Heart left ventricle (tissue), 16 donors: ENCODE measurements around the gene ASTN2. TPM values are rescaled to one million over a fixed set of nuclear protein-coding genes. Genes with fewer than 3 reads are reported as not detected.

Source experiments
- ATAC-seq, 4 donors: fragments of 200-7000 bp; cut with Tn5 transposase; one replicate each; pipeline ENCODE4 v1.9.1; 2020 to 2022; ENCODE audit warnings: moderate library complexity in 4 of 4, mild to moderate bottlenecking in 3 of 4, moderate number of reproducible peaks in 1 of 4
- DNase-seq, 5 donors: peaks; one replicate each; pipeline ENCODE4 v3.0.0-alpha.2; 2020
- H3K27ac ChIP-seq, 12 donors: fragments of 200-600 bp; sonication (generic) in 4 of 12; one replicate each; pipeline versions ENCODE4 v1.5.0 to v1.8.0; 2016 to 2022; ENCODE audit warnings: mild to moderate bottlenecking in 2 of 12
- H3K27me3 ChIP-seq, 9 donors: fragments of 200-600 bp; sonication (generic) in 2 of 9; one replicate each; pipeline versions ENCODE4 v1.5.1 to v1.8.0; 2016 to 2022; ENCODE audit warnings: mild to moderate bottlenecking in 3 of 9
- H3K36me3 ChIP-seq, 9 donors: fragments of 200-600 bp; sonication (generic) in 2 of 9; one replicate each; pipeline versions ENCODE4 v1.5.0 to v1.8.0; 2018 to 2022; ENCODE audit warnings: mild to moderate bottlenecking in 2 of 9
- H3K4me1 ChIP-seq, 12 donors: fragments of 200-600 bp; sonication (generic) in 4 of 12; one replicate each; pipeline versions ENCODE4 v1.5.0 to v1.8.0; 2016 to 2022; ENCODE audit warnings: mild to moderate bottlenecking in 3 of 12
- H3K4me3 ChIP-seq, 12 donors: fragments of 200-600 bp; sonication (generic) in 4 of 12; one replicate each; pipeline versions ENCODE4 v1.5.0 to v1.8.0; 2017 to 2022; ENCODE audit warnings: mild to moderate bottlenecking in 9 of 12, moderate library complexity in 4 of 12
- H3K9me3 ChIP-seq, 12 donors: fragments of 200-600 bp; sonication (generic) in 4 of 12; one replicate each; pipeline versions ENCODE4 v1.5.0 to v1.8.0; 2016 to 2022; ENCODE audit warnings: mild to moderate bottlenecking in 1 of 12
- CTCF ChIP-seq, 12 donors: fragments of 200-600 bp; sonication (generic) in 4 of 12; IDR thresholded peaks; one replicate each; pipeline versions ENCODE4 v1.5.0 to v1.8.0; 2018 to 2022; ENCODE audit warnings: antibody characterized with exemption in 12 of 12, mild to moderate bottlenecking in 5 of 12
- POLR2A ChIP-seq, 2 donors: fragments of 450-650 bp; IDR thresholded peaks; one replicate each; pipeline ENCODE4 v1.6.1; 2017; ENCODE audit warnings: antibody characterized with exemption in 2 of 2, mild to moderate bottlenecking in 2 of 2, moderate library complexity in 2 of 2
- WGBS, 4 donors: extraction: QIAGEN DNeasy Blood & Tissue Kit in 2 of 4; methylation state at CpG; one replicate each; pipeline versions ENCODE4 v1.1.5 to v1.1.7; 2013 to 2018; 5-methylcytosine and 5-hydroxymethylcytosine counted together
- intact Hi-C, 10 donors: fragments of 100-400 bp; cut with DNase I; formaldehyde crosslinking; loops; one replicate each; pipeline versions ENCODE4 v1.11.1 to v1.14.2; 2022
- polyA plus RNA-seq, 2 donors: library from polyadenylated mRNA; stranded (reverse); fragments of 200-250 nt; gene quantifications; one replicate each; pipeline ENCODE4 v1.2.3, GENCODE V29; 2013
- total RNA-seq, 9 donors: library from RNA; depleted of rRNA in 2 of 9; stranded (reverse); fragments of >200 nt in 2 of 9; fragmentation: NEBNext Ultra II Directional in 3 of 9; extraction: Animal tissue kit (Norgen Biotek cat#: 25700) in 3 of 9; gene quantifications; one replicate each; pipeline versions ENCODE4 v1.1.0 to v1.2.4, GENCODE V29; 2016 to 2023
- donor health status: ischemic (EF 13 %, LVEDD 7.1; RV severe dilation, severe dysfunction).
- donor health status: healthy with polysubstance abuse.
- donor health status: DM: no; HTN: yes; CAD: no.
- donor health status: DM: no; HTN: no; CAD: no.
- donor health status: ischemic (EF 25% LVEDD 6.9; RV normal size, moderate dysfunction).
- donor health status: ischemic (EF 25% LVEDD 5.7; RV mildly dilated, moderate dysfunction).
- donor health status: healthy.
- donor health status: DM: yes; HTN: yes; CAD: no.
- donor health status: ischemic (EF 35%, LVEDD 5.7; RV mildly dilated, moderate dysfunction).
- donor health status: nonischemic (EF 11% LVEDD 7.7; RV severe dilation, severe dysfunction).
- donor health status: DM: yes; HTN: yes; CAD: no.
- donor health status: PGD.
- donor health status: ischemic (EF 29% LVEDD 5.4; RV normal size, mild dysfunction).
- donor health status: nonischemic (EF 23%, LVEDD 6.1; RV moderate dilation, normal function).

ASTN2 gene
- total and polyA plus RNA-seq, 11 donors: 2.5 to 6.0 (median 3.5) TPM

- intact Hi-C loops: no loop called here
- TF ChIP-seq CTCF (IDR thresholded peaks at IDR 0.05) (no peak), POLR2A (IDR thresholded peaks at IDR 0.05) (no peak)
- ATAC-seq (no peak), DNase-seq (no peak)
- H3K27ac ChIP-seq: no peak overlapping the region
- no peaks in the 10 kb centered on the region for H3K27me3 ChIP-seq
- no peaks in the 10 kb centered on the region for H3K4me1 ChIP-seq
- H3K36me3 ChIP-seq: peaks cover 0 to 10% (median 0%) of the 10 kb centered on the region in 9 donors
- H3K9me3 ChIP-seq: no peaks in the 10 kb centered on the region
- H3K4me3 ChIP-seq: no peak overlapping the region
Observed at GRCh38 chr9:116442528-116442927, 972.3 kb downstream of the ASTN2 start.

GRCh38 chr9:116437411-116438370 lies 977.2 kb downstream of the ASTN2 start:
- ATAC-seq: no peak
- TF ChIP-seq POLR2A (IDR thresholded peaks at IDR 0.05): no peak
- no peak for TF ChIP-seq CTCF (IDR thresholded peaks at IDR 0.05)
- WGBS, 4 donors: 76 to 82% (median 79%) methylated on average over 10 to 11 of the region's 11 CpGs

GRCh38 chr9:116436121-116436520 lies 978.7 kb downstream of the ASTN2 start:
- Histone ChIP-seq H3K4me3 (no peak overlapping the region), H3K9me3 (no peaks in the 10 kb centered on the region), H3K27me3 (no peaks in the 10 kb centered on the region), H3K4me1 (no peaks in the 10 kb centered on the region), H3K27ac (no peak overlapping the region), H3K36me3 (peaks cover 0 to 10% (median 0%) of the 10 kb centered on the region in 9 donors)
- ATAC-seq: no peak
- DNase-seq: no peak
- 95 to 100% (median 97%) methylated on average over 1 of the region's 1 CpG for WGBS, 4 donors
- intact Hi-C loops: loop anchor here in 1 of 10 donors (10.0 kb wide), 1 partner anchor 109 kb away; no protein-coding TSS in a partner anchor
- no peak for TF ChIP-seq CTCF (IDR thresholded peaks at IDR 0.05)
- TF ChIP-seq POLR2A (IDR thresholded peaks at IDR 0.05): no peak

More at GRCh38 chr9:116437411-116438370, 977.2 kb downstream of the ASTN2 start:
- intact Hi-C loops: loop anchor here in 1 of 10 donors (10.0 kb wide), 1 partner anchor 107 kb away; no protein-coding TSS in a partner anchor
- no peak overlapping the region for H3K27ac ChIP-seq
- DNase-seq: no peak
- no peaks in the 10 kb centered on the region for H3K4me1 ChIP-seq
- no peaks in the 10 kb centered on the region for H3K9me3 ChIP-seq
- peaks cover 0 to 10% (median 0%) of the 10 kb centered on the region in 9 donors for H3K36me3 ChIP-seq
- no peak overlapping the region for H3K4me3 ChIP-seq
- no peaks in the 10 kb centered on the region for H3K27me3 ChIP-seq

GRCh38 chr9:116435706-116436105 lies 979.2 kb downstream of the ASTN2 start:
- DNase-seq (no peak), ATAC-seq (no peak)
- H3K27ac ChIP-seq: no peak overlapping the region
- TF ChIP-seq CTCF (IDR thresholded peaks at IDR 0.05) (no peak), POLR2A (IDR thresholded peaks at IDR 0.05) (no peak)
- no peaks in the 10 kb centered on the region for H3K27me3 ChIP-seq
- intact Hi-C loops: loop anchor here in 1 of 10 donors (10.0 kb wide), 1 partner anchor 109 kb away; no protein-coding TSS in a partner anchor
- H3K4me3 ChIP-seq: no peak overlapping the region
- H3K36me3 ChIP-seq: peaks cover 0 to 7% (median 0%) of the 10 kb centered on the region in 9 donors
- WGBS, 4 donors: 63 to 89% (median 73%) methylated on average over 3 to 4 of the region's 4 CpGs
- H3K9me3 ChIP-seq: no peaks in the 10 kb centered on the region
- H3K4me1 ChIP-seq: no peaks in the 10 kb centered on the region
